Endometrial microvascular endothelial cells (primary cell): ENCODE results near the gene SENP1. TPM values are rescaled to one million over a fixed set of nuclear protein-coding genes. Genes with fewer than 3 reads are reported as not detected.
"Not testable (repeated sequence)": the region's sequence is repeated elsewhere in the genome, so short reads cannot be mapped to it uniquely, and the experiment has no call there.

Experiments used
- in situ Hi-C: cut with HindIII; loops from 2 replicates; pipeline ENCODE4 v1.10.0; 2017; ENCODE audit warnings: low sequenced_read_pairs, low pct_unique_long_range_greater_than_20kb; ENCODE audit errors: inconsistent ontology term
- total RNA-seq: library from RNA; depleted of rRNA; stranded (reverse); fragments of >200 nt; gene quantifications from one replicate; pipeline ENCODE4 v1.2.3, GENCODE V29; 2015; ENCODE audit errors: inconsistent ontology term

Gene SENP1
- total RNA-seq, 1 donor from 2014 or later: 20.0 TPM

DNA sequence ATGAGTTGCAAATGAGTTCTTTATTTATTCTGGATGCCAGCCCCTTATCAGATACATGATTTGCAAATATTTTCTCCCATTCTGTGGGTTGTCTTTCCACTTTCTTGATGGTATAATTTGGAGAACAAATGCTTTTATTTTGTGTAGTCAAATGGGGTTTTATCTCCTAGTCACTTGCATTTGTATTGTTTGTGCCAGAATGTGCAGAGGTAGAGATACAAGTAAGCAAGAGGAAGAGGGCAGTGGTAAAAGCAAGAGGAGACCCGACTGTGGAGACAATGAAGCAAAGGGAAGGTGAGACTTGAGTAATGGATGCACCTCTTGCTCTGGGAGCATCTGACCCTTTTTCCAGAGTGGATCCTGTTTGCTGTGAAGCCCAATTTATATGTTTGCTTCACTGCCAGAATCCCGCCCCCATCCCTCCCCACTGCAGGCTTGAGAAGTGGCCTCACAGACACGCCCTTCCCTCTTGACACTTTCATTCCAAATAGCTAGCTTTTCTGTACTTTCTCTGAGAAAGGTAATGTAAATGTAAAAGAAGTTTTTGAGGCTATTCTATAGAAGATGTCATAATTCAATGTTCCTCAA lies 12.5 kb upstream of the SENP1 start:
- in situ Hi-C loops: no loop called here

DNA sequence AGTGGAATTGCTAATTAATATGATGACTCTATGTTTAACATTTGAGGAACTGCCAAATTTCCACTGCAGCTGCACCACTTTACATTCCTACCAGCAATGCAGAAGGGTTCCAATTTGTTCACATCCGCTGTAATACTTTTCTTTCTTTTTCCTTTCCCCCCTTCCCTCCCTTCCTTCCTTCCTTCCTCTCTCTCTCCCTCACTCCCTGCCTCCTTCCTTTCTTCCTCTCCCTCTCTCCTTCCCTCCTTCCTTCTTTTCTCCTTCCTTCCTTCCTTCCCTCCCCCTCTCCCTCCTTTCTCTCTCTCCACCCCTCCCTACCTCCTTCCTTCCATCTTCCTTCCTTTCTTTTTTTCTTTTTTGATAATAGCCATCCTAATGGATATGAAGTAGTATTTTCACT lies 10.1 kb upstream of the SENP1 start:
- in situ Hi-C loops: no loop called here

DNA sequence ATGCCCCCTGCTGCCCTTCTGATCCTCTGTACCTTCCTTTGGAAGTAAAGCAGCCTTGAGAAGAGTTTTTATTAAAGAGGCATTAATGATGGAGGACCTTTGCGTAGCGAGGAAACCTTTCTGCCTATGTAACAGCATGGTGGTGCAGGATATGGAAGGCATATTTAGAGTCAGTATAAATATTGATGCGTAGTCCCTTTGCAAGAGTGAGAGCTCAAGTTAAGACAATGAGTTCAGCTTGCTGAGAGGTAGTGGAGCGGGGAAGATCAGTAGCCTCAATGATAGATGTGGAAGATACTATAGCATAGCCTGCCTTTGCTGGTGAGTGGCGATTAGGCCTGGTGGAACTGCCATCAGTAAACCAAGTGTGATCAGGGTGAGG lies 5.4 kb upstream of the SENP1 start:
- in situ Hi-C loops: not testable (repeated sequence)

DNA sequence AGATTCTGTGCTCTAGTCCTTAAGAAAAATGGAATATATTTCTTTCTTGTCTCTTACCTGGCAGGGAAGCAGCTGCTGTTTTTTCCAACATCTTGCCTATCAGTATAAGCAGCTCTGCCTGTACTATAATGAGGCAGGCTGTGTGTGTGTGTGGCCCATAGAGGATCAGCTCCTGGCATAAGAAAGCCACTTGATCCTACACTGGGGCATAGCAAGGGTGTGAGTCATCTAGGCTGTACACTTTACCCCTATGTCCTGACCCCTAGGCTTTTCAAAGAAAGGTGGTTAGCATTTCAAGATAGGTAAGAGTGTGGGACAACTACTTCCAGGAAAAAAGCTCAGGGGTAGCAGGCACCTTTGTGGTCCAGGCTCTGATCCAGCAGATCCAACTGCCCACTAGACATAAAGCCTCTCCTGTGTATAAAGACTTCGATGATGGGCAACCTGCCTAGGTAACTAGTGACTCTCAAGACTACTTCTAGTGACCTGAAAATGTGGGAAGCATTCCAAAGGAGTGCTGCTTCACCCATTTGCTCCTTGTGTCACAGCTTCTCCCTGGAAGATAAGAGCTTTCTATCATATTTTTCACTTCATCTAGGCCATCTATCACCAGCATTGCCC lies 4.9 kb upstream of the SENP1 start:
- in situ Hi-C loops: no loop called here

DNA sequence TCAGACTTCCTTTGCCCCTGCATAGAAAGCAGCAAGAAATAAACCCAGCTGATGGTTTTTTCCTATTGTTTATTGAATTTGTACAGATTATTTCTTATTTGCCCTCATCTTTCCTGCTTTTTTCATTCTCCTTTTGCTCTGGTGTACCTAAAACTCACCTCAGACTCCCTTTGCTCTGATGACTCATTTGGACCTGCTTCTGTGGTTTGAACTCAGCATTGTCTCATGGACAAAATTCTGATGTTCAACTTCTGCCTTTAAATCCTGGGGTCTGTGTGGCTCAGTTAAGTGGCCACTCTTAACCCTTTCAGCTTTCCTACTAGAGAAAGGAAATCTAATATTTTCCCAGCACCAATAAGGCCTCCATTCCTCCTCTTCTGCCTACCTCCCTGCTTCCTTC lies 3.5 kb upstream of the SENP1 start:
- in situ Hi-C loops: no loop called here

DNA sequence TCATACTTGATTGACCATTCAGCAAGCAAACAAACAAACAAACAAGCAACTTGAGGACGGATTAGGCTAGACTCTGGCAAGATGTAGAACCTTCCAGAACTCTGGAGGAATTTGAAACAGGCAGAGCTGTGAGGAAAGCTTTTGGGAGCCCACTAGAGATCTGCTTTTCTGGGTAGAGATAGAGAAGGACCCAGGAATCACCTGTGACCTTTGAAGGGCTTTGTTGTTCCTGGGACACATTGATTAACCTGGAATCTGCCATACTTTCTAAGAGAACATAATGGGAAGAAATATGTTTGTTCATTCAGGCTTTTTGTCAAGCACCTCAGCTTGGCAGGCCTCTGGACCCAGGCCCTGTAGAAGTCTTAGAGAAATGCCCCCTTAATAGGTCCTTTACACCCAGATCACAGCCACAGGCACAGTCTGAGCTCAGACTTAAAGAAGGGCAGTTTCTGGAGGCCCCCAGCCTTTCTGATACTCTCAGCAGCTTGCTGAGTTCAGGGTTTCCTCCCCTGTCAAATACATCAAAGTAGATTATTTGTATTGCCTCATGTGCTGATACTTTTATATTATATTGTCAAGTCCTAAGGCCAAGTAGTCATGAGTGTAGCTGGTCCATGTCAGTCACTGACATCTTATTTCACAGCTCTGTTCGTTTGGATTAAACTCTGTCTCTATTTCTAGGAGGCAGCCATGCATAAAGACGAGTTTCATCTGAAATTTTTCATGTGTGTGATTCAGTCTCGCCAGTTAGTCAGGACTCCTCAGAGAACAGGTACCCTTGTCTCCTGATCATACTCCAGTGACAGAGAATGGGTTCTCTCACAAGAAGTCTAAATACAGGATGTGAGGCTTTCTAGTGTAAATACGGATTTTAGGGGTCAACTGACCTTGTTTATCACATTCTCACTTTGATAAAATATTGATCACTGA lies 1.1 kb upstream of the SENP1 start:
- in situ Hi-C loops: no loop called here

DNA sequence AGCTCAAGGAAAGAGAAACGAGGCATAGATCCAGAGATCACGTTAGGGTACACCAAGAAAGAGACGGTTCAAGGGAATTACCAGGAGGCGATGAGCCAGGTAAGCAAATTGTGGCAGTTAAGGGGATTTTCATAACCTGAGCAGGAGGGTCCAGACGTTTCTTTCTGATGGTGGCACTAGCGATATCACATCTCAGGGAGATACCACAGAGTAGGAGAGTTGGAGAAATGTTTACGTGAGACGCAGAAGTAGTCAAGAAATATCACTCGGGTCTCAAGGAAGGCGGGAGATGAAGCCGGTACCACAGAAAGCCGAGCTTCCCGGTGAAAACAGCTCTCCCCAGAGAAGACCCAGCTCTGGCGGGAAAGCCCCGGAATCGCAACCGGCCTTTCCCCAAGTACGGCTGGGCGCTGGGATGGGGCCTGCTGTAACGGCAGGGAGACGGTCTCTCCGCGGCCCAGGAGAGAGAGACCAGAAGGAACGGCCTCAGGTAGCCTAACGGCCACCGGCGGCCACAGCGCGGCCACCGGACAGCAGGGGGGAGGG lies 485 bp downstream of the SENP1 start:
- in situ Hi-C loops: no loop called here

DNA sequence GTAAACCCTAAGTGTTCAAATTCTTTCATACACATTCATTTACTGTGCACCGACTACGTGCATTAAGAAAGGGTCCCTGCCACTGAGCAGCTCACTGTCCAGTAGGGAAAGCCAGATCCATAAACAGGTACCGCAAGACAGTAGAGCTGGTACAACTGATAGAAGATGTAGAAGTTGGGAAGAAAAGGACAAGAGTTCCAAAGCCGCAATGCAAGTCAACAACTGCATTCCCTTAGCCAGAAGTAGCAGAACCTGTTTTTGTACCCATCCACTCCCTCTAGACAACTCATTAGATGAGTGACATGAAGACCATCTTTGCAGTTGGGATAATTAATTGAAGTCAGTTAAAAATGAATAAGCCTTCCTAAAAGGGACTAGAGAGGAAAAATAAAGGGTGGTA lies 1.3 kb downstream of the SENP1 start:
- in situ Hi-C loops: no loop called here

DNA sequence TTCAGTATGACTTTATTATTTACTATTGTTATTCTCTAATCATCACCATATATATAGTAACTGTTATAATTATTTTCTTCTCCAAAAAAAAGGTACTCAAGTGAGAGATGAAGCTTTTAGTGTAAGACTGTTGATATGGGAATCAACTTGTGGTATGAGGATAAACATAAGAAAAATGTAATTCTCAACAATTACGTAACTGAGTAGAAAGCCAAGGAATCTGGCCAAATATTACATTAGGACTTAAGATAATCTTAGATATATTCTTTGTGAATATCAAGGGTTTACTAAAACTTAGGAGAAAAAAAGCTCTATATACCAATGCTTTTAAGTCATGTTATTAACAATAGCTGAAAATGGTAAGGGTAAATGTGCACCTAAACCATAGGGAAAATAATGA lies 13.3 kb downstream of the SENP1 start:
- in situ Hi-C loops: no loop called here

DNA sequence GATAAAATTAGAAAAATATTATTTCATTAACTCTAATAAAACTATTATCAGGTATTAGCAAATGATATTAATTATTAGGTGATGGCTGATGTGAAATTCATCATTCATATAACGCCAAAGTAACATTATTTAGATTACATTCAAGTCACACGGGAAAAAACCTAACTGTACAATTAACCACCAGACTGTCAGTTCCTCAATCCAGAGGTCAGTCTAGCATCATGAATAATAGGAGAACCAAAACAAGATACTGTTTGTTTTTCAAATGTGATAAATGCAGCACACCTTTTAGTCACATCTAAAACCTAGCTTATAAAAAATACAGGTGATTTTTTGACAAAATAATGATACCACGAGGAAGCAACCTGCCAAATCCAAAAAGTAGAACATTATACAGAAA lies 19.6 kb downstream of the SENP1 start:
- in situ Hi-C loops: no loop called here

DNA sequence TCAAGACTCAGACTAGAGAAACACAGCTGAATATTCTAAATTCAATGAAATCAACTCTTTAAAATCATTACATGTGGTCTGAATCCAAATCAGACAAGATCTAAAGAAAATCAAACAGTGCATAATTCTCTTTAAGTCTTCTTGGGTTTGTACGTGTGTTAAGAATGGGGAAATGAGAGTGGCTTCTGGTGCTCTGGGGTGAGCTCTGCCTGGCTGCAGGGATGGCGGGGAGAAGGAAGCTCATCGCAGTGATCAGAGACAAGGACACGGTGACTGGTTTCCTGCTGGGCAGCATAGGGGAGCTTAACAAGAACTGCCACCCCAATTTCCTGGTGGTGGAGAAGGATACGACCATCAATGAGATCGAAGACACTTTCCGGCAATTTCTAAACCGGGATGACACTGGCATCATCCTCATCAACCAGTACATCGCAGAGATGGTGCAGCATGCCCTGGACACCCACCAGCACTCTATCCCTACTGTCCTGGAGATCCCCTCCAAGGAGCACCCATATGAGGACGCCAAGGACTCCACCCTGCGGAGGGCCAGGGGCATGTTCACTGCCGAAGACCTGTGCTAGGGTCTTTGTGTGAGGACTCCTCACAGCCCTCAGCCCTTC lies 20.9 kb downstream of the SENP1 start:
- in situ Hi-C loops: no loop called here

DNA sequence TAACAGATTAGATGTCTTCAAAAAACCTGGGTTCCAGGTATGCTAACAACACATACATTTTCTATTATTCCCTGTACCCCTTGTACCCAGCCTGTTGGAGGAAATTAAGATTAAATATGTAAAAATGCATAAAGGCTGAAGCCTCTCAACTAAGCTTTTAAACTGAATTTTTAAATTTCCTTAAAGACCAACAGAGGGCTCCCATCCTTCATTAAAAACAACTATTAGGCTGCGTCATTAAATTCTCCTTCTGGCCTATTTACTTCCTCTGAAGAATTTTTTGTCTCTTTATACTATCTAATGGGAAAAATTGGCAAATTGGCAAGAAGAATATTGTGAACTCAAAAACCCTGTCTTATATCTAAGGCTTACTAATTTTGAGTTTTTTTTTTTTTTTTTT lies 21.8 kb downstream of the SENP1 start:
- in situ Hi-C loops: no loop called here

DNA sequence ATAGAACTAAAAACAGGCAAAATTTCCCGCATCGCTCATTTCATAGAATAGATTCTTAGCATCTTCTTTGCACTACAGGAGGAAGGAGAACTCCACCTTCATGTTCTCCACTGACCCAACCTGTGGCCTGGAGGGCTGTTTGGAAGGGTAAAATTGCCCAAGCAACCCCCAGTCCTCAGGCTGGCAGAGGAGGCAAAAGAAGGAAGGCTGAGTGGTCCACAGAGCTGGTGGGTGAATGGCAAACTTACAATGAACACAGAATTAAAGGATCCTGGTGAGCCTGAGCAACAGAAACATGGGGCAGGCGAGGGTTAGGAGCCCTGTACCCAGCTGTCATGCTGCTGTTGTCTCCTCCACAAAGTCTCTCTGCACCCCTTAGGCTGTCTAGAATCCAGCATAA lies 25.1 kb downstream of the SENP1 start:
- in situ Hi-C loops: no loop called here

DNA sequence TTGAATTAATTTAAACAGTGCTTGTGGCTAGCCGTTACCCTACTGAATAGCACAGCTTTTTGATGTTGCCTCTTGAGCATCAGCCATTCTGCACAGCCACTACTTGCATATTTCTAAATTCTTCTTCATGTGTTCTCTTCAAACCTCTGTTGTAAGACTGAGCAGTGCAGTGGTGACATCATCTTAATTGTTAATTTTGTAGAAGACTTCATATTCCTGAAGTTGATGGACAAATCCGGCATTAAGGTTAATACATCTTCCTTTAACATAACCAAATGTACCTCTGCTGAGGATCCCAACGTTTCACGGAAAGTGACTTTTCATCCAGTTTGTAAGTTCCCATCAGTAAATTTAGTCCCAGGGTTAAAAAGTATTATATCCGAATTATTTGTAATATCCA lies 25.6 kb downstream of the SENP1 start:
- in situ Hi-C loops: no loop called here

DNA sequence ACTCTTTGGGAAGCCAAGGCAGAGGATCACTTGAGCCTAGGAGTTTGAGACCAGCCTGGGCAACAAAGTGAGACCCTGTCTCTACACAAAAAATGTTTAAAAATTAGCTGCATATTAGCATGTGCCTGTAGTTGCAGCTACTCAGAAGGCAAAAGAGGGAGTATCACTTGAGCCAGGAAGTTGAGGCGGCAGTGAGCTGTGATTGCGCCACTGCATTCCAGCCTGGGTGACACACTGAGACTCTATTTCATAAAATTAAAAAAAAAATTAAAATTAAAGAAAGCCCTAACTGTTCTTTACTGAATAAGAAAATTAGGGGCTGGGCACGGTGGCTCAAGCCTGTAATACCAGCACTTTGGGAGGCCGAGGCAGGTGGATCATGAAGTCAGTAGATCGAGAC lies 27.0 kb downstream of the SENP1 start:
- in situ Hi-C loops: no loop called here

DNA sequence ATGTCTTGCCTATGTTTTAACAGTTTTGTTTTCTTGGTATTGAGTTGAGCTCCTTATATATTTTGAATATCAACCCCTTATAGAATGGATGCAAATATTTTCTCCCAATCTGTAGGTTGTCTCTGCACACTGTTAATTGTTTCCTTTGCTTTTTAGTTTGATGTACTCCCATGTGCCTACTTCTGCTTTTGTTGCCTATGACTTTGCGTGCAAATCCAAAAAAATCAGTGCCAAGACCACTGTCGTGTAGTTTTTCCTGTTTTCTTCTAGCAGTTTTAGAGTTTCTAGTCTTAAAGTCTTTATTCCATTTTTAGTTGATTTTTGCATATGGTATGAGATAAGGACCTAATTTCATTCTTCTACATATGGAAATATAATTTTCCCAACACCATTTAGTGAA lies 28.8 kb downstream of the SENP1 start:
- in situ Hi-C loops: no loop called here

DNA sequence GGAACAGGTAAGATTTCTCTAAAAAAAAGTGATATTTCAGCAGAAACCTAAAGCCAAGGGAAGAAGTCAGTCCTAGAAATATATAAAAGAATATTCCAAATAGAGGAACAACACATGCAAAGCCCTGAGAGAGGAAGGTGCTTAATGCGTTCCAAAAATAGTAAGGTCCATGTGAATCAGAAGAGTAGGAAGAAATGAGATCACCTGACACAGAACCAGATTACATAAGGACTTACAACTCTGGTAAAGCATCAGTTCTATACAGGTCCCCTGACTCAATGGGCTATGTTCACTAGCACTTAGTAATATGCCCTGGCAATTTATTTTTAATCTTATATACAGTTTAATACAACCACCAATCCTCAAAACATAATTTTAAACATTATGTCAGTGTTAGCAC lies 30.0 kb downstream of the SENP1 start:
- in situ Hi-C loops: no loop called here

DNA sequence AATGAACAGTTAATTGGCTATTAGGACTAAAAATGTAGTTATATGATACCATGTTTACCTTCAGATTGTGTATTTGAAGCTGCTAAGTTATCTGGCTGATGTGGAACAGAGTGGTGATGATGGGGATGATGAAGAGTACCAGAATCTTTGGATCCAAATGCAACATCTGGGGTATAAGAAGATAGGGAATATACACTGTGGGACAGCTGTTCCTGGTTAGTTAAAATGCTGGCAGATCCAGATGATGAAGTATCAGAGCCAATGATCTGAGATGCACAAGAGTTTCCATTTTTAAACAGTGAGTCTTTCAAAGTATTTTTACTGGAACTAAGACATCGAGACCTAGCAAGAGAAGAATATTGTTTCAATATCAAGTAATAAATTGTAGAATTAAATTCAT lies 31.6 kb downstream of the SENP1 start:
- in situ Hi-C loops: no loop called here

DNA sequence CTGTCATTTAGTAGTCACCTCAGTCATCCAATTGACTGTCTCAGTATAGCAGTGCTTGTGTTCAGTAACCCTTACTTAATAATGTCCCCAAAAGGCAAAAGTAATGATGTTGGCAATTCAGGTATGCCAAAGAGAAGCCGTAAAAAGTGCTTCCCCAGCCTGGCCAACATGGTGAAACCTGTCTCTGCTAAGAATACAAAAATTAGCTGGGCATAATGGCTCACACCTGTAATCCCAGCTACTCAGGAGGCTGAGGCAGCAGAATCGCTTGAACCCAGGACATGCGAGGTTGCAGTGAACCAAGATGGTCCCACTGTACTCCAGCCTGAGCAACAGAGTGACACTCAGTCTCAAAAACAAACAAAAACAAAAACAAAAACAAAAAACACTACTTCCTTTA lies 33.6 kb downstream of the SENP1 start:
- in situ Hi-C loops: no loop called here

DNA sequence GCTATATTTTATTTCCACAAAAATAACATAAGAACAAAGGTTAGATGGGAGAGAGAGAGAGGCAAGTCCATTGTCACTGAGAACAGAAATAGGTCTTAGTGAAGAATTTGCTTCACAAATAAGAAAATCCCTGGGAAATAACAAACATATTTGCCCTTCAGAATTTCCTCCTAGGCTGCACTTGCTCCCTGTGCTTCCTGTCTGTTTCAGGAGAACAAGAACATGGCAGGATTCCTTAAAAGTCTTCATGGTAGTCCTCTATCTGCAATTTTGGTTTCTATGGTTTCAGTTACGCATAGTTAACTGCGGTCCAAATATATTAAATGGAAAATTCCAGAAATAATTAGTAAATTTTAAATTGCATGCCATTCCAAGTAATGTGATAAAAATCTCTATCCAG lies 34.1 kb downstream of the SENP1 start:
- in situ Hi-C loops: no loop called here
